K562 (cell line): ENCODE data around the gene DCTN1. TPM values are rescaled to one million over a fixed set of nuclear protein-coding genes. Genes with fewer than 3 reads are reported as not detected.

Experiments used
- BHLHE40 ChIP-seq: IDR thresholded peaks from 2 replicates; pipeline ENCODE4 v1.6.1; 2011; ENCODE audit warnings: low read length, improper control_type of control experiment
- ZNF175 ChIP-seq: fragments of 200-800 bp; sonication (Bioruptor generic); IDR thresholded peaks from 2 replicates; pipeline ENCODE4 v1.6.1; 2016; ENCODE audit warnings: low read depth, mild to moderate bottlenecking, missing genetic modification characterization, missing compliant biosample characterization
- polyA plus RNA-seq, 8 experiments: library from polyadenylated mRNA; depleted of rRNA in 4 of 8; stranded (reverse) in 5 of 8; unstranded in 3 of 8; fragments of >200 nt; fragmentation: Nextera tagmentation in 2 of 8; fragmentation: Illumina TruSeq in 1 of 8; extraction: Ambion mirVana in 2 of 8; extraction: Trizol in 1 of 8; gene quantifications; 2 replicates each; pipeline versions ENCODE4 v1.2.1 to v1.2.3, GENCODE V29; 2011 to 2014; ENCODE audit warnings: inconsistent platforms in 1 of 8, missing spikeins in 1 of 8
- total RNA-seq, 7 experiments: library from RNA; depleted of rRNA in 6 of 7; stranded (reverse); fragments of >200 nt in 6 of 7; fragmentation: Illumina TruSeq in 2 of 7; extraction: Trizol in 2 of 7; gene quantifications; 2 replicates each; pipeline versions ENCODE4 v1.2.1 to v1.2.3, GENCODE V29; 2011 to 2021; ENCODE audit warnings: low replicate concordance in 1 of 7
- TF ChIP-seq, protein P1 (sequence below): fragments of 250-450 bp; sonication (Bioruptor Pico); IDR thresholded peaks from 2 replicates; pipeline ENCODE4 v1.4.0; 2020; ENCODE audit warnings: mild to moderate bottlenecking
- TF ChIP-seq, protein P2 (sequence below): IDR thresholded peaks from 2 replicates; pipeline ENCODE4 v1.6.1; 2014; ENCODE audit warnings: antibody characterized with exemption
- TF ChIP-seq, protein P3 (sequence below), 2 experiments: fragments of 450-650 bp; conservative IDR thresholded peaks; 2 replicates each; pipeline ENCODE4 v1.6.1; 2017; ENCODE audit warnings: mild to moderate bottlenecking in 2 of 2, moderate library complexity in 2 of 2
- TF ChIP-seq, protein P4 (sequence below): fragments of 200-800 bp; sonication (Bioruptor generic); IDR thresholded peaks from 2 replicates; pipeline ENCODE4 v1.6.1; 2017; ENCODE audit warnings: missing genetic modification characterization, missing compliant biosample characterization

Gene DCTN1
- total and polyA plus RNA-seq, 9 of the 15 experiments (the other 6 are each of a cell fraction or from before 2014, with no cell fraction given) = 23.9 to 71.7 (median 45.0) TPM

DNA sequence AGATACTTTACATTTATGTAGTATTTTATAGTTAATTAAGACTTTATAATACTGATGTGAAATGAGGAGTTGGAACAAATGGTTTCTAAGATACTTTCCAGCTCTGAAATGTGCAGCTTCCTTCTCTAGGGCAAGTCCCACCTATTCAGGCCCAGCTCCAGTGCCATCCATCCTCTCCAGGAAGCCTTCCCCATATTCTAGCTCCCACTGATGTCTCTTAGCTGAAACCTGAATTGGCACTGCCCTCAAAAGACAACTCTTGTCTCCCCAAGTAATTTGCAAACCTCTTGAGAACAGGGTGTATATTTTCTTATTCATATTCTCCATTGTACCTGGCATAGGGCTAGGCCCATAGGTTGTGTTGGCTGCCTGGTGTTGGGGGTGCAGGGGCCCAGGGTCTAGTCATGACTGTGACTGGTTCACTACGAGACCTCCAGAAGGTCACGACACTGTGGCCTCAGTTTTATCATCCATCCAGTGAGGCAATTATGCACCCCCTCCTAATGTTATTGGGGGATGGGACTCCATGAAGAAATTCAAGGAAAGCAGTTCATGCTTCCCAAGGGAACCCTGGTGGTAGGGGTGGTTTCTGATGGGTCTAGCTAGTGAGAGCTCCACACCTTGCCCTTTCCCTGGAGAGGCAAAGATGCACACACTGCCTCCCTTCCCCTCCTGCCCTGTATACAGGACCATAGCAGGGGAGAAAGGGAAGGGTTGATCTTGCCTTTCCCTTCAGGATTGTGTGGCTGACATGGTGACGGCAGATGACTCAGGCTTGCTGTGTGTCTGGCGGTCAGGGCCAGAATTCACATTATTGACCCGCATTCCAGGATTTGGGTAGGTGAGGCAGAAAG is 44.3 kb upstream of the DCTN1 start (continued):
- TF ChIP-seq, protein P1, sequence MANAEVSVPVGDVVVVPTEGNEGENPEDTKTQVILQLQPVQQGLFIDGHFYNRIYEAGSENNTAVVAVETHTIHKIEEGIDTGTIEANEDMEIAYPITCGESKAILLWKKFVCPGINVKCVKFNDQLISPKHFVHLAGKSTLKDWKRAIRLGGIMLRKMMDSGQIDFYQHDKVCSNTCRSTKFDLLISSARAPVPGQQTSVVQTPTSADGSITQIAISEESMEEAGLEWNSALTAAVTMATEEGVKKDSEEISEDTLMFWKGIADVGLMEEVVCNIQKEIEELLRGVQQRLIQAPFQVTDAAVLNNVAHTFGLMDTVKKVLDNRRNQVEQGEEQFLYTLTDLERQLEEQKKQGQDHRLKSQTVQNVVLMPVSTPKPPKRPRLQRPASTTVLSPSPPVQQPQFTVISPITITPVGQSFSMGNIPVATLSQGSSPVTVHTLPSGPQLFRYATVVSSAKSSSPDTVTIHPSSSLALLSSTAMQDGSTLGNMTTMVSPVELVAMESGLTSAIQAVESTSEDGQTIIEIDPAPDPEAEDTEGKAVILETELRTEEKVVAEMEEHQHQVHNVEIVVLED (CRISPR knock-in tag) = no peak
- TF ChIP-seq, protein P2, sequence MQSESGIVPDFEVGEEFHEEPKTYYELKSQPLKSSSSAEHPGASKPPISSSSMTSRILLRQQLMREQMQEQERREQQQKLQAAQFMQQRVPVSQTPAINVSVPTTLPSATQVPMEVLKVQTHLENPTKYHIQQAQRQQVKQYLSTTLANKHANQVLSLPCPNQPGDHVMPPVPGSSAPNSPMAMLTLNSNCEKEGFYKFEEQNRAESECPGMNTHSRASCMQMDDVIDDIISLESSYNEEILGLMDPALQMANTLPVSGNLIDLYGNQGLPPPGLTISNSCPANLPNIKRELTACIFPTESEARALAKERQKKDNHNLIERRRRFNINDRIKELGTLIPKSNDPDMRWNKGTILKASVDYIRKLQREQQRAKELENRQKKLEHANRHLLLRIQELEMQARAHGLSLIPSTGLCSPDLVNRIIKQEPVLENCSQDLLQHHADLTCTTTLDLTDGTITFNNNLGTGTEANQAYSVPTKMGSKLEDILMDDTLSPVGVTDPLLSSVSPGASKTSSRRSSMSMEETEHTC = no peak
- TF ChIP-seq, protein P3, sequence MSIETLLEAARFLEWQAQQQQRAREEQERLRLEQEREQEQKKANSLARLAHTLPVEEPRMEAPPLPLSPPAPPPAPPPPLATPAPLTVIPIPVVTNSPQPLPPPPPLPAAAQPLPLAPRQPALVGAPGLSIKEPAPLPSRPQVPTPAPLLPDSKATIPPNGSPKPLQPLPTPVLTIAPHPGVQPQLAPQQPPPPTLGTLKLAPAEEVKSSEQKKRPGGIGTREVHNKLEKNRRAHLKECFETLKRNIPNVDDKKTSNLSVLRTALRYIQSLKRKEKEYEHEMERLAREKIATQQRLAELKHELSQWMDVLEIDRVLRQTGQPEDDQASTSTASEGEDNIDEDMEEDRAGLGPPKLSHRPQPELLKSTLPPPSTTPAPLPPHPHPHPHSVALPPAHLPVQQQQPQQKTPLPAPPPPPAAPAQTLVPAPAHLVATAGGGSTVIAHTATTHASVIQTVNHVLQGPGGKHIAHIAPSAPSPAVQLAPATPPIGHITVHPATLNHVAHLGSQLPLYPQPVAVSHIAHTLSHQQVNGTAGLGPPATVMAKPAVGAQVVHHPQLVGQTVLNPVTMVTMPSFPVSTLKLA (conservative IDR thresholded peaks at IDR 0.05) = no peak
- TF ChIP-seq ZNF175 = no peak
- TF ChIP-seq, protein P4, sequence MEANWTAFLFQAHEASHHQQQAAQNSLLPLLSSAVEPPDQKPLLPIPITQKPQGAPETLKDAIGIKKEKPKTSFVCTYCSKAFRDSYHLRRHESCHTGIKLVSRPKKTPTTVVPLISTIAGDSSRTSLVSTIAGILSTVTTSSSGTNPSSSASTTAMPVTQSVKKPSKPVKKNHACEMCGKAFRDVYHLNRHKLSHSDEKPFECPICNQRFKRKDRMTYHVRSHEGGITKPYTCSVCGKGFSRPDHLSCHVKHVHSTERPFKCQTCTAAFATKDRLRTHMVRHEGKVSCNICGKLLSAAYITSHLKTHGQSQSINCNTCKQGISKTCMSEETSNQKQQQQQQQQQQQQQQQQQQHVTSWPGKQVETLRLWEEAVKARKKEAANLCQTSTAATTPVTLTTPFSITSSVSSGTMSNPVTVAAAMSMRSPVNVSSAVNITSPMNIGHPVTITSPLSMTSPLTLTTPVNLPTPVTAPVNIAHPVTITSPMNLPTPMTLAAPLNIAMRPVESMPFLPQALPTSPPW = no peak
- no peak for TF ChIP-seq BHLHE40
- TF ChIP-seq, all 486 proteins: peak for 0
